ENCODE results near the gene WDR91.

DNA sequence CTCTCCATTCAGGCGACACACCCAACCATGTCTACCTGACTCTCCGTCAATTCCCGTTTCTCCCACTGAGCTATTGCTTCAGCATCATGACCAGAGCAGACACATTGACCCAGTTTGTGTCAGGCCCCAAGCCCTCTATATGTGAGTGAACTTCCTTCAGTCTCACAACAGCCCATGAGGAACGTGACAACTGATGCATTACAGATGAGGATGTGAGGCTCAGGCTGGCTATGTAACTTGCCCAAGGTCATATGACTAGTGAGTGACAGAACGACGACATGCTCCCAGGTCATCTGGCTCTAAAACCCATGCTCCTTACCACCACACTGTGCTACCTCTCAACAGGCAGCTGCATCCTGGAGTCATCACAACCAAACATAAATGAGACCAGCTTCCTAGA, 59.8 kb downstream of the WDR91 start:
- TF ChIP-seq, protein P1, sequence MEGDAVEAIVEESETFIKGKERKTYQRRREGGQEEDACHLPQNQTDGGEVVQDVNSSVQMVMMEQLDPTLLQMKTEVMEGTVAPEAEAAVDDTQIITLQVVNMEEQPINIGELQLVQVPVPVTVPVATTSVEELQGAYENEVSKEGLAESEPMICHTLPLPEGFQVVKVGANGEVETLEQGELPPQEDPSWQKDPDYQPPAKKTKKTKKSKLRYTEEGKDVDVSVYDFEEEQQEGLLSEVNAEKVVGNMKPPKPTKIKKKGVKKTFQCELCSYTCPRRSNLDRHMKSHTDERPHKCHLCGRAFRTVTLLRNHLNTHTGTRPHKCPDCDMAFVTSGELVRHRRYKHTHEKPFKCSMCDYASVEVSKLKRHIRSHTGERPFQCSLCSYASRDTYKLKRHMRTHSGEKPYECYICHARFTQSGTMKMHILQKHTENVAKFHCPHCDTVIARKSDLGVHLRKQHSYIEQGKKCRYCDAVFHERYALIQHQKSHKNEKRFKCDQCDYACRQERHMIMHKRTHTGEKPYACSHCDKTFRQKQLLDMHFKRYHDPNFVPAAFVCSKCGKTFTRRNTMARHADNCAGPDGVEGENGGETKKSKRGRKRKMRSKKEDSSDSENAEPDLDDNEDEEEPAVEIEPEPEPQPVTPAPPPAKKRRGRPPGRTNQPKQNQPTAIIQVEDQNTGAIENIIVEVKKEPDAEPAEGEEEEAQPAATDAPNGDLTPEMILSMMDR (IDR thresholded peaks at IDR 0.05; ENCODE audit: low read depth, low read length): no peak
- TF ChIP-seq MYC (IDR thresholded peaks at IDR 0.05; ENCODE audit: low read depth, low read length): no peak

Data from NB4 (cell line).